ENCODE measurements around the gene CACNG7. TPM values are rescaled to one million over a fixed set of nuclear protein-coding genes. Genes with fewer than 3 reads are reported as not detected.
A peak's percentile ranks its signal among the peaks of the same experiment; 100 is the strongest.

Gene CACNG7
- total and polyA plus RNA-seq, 4 donors: not detected

DNA sequence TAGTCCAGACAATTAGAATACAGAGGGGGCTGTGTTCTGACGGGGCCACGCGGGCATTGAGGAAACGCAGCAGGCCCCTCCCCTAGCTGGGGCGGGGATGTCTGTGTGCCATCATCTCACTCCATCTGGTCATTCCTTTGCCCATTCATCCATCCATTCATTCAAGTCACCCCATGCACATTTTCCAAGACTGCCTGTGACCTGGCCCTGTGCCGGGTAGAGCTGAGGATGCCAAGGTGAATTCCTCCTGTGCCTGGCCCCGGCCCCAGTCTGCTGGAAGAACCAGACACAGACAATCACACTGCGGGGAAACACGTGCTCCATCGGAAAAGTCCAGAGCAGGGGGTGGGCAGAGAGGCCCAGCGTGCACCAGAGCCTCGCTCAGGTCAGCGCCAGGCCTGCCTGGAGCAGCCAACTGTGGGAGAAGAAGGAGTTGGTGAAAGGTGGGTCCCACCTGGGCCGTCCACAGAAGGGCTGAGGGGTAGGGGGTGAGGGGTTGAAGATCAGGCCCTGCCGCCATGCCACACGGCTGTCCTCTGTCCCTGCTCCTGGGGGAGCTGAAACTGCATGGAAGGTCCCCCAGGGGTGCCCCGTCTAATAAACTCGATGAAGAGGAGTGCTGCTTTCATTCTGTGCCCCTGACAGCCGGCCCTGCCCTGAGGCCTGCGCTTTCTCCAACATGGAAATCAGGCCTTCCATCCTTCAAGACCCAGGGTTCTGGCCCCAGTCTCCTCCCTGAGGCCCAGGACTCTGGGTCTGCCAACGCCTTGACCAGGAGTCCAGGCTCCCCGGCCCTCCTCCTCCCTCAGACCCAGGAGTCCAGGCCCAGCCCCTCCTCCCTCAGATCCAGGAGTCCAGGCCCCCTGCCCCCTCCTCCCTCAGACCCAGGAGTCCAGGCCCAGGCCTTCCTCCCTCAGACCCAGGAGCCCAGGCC, 80.8 kb downstream of the CACNG7 start:
- H3K36me3 ChIP-seq (ENCODE audit: control insufficient read depth in 4 of 4, insufficient read depth in 4 of 4, low read length in 4 of 4): no peaks in the 10 kb centered on the region
- TF ChIP-seq, protein P1, sequence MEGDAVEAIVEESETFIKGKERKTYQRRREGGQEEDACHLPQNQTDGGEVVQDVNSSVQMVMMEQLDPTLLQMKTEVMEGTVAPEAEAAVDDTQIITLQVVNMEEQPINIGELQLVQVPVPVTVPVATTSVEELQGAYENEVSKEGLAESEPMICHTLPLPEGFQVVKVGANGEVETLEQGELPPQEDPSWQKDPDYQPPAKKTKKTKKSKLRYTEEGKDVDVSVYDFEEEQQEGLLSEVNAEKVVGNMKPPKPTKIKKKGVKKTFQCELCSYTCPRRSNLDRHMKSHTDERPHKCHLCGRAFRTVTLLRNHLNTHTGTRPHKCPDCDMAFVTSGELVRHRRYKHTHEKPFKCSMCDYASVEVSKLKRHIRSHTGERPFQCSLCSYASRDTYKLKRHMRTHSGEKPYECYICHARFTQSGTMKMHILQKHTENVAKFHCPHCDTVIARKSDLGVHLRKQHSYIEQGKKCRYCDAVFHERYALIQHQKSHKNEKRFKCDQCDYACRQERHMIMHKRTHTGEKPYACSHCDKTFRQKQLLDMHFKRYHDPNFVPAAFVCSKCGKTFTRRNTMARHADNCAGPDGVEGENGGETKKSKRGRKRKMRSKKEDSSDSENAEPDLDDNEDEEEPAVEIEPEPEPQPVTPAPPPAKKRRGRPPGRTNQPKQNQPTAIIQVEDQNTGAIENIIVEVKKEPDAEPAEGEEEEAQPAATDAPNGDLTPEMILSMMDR (IDR thresholded peaks at IDR 0.05; ENCODE audit: control extremely low read depth, extremely low read depth): no peak
- H3K27me3 ChIP-seq (ENCODE audit: control insufficient read depth in 3 of 3, insufficient read depth in 3 of 3, low read length in 2 of 3): peaks cover 10 to 50% (median 16%) of the 10 kb centered on the region in 3 donors
- peaks cover 0 to 4% (median 0%) of the 10 kb centered on the region in 5 donors for H3K4me1 ChIP-seq (ENCODE audit: control insufficient read depth in 5 of 5, insufficient read depth in 5 of 5, low read length in 5 of 5)
- H3K4me3 ChIP-seq: no peak overlapping the region
- DNase-seq (no peak), ATAC-seq (ENCODE audit: insufficient read depth, low FRiP score) (no peak)
- no peak overlapping the region for H3K9ac ChIP-seq (ENCODE audit: insufficient read depth in 1 of 2, low read length in 2 of 2)
- peaks cover 0 to 2% (median 0%) of the 10 kb centered on the region in 4 donors for H3K9me3 ChIP-seq (ENCODE audit: control insufficient read depth in 4 of 4, insufficient read depth in 3 of 4, low read length in 3 of 4)
- H3K27ac ChIP-seq (ENCODE audit: low read depth in 1 of 2, low read length in 1 of 2): no peak overlapping the region
- 69 to 80% methylated on average over 21 to 22 of the region's 22 CpGs for WGBS, 2 donors

DNA sequence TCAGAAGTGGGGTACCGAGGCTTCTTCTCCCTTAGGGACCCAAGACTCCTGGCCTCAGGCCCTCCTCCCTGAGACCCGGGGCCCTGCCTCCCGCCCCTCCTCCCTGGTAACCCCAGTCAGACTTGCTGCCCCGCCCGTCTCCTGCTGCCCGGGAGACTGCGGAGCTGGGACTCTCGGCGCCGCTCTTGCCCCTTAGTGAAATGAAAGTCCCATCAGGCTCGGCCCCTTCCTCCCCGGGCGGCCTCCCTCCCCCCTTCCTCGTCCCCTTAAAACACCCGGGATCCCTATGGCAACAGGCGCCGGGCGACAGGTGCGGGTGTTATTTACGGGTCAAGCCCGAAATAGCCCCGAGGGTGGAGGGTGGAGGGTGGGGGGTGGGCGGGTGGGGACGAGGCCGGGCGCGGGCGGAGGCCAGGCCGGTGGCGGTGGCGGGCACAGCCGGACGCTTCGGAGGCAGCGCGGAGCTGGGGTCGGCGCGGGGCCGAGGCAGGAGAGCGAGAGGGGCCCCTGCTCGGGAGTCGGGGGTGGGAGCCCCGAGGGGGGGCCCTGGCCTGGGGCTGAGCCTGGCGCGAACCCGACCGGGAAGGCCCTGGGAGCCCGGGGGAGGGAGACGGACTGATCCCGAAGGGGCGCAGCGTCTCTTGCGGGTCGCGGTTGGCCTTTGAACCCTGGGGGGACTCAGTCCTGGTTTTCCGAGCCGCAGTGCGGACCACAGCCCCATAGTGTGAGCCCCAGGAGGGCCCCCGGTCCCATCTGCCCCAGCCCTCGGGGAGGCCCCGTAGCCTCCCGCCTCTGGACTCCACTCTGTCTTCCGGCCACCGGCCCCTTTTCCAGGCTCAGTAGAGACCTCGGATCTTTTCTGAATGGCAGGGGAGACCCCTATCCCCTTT, 82.4 kb downstream of the CACNG7 start, which contains the start of gene CACNG6:
TSS of gene CACNG6 (plus strand) at position 414 of the 890 bp plus-strand sequence. CDS start 1,241 bp downstream, outside the sequence.
- Histone ChIP-seq H3K27ac (ENCODE audit: low read depth in 1 of 2, low read length in 1 of 2) (no peak within 1 kb of the TSS), H3K4me1 (ENCODE audit: control insufficient read depth in 5 of 5, insufficient read depth in 5 of 5, low read length in 5 of 5) (peaks cover 0 to 4% (median 0%) of the 10 kb centered on the region in 5 donors), H3K27me3 (ENCODE audit: control insufficient read depth in 3 of 3, insufficient read depth in 3 of 3, low read length in 2 of 3) (peaks cover 10 to 50% (median 18%) of the 10 kb centered on the region in 3 donors), H3K36me3 (ENCODE audit: control insufficient read depth in 4 of 4, insufficient read depth in 4 of 4, low read length in 4 of 4) (no peaks in the 10 kb centered on the region), H3K4me3 (peak within 1 kb of the TSS; percentile 14), H3K9me3 (ENCODE audit: control insufficient read depth in 4 of 4, insufficient read depth in 3 of 4, low read length in 3 of 4) (peaks cover 0 to 2% (median 0%) of the 10 kb centered on the region in 4 donors), H3K9ac (ENCODE audit: insufficient read depth in 1 of 2, low read length in 2 of 2) (no peak within 1 kb of the TSS)
- TF ChIP-seq, protein P1 (IDR thresholded peaks at IDR 0.05; ENCODE audit: control extremely low read depth, extremely low read depth): no peak
- DNase-seq (peak in 2 of 3 donors; percentile 20 to 23), ATAC-seq (ENCODE audit: insufficient read depth, low FRiP score) (no peak)
- 7% methylated on average over 49 to 66 of the region's 66 CpGs for WGBS, 2 donors

DNA sequence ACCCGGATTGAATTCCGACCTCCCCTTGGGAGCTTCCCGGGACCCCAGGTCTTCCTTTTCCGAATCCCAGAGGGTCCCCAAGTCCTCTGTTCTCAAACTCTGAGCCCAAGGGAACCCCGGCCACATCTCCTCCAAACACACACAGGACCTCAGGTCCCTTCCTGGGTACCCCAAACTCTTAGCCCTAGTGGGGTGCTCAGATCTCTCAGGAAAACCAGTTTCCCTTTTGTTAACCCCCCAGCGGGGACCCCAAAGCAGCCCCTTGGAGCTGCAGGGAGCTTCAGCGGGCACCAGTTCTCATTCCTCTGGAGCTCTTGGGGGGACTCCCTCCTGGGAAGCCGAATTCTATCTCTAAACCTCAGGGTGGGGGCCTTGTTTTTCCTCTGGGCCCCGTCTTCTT, 83.1 kb downstream of the CACNG7 start:
- Histone ChIP-seq H3K27me3 (ENCODE audit: control insufficient read depth in 3 of 3, insufficient read depth in 3 of 3, low read length in 2 of 3) (peaks cover 10 to 49% (median 18%) of the 10 kb centered on the region in 3 donors), H3K4me3 (no peak overlapping the region), H3K4me1 (ENCODE audit: control insufficient read depth in 5 of 5, insufficient read depth in 5 of 5, low read length in 5 of 5) (peaks cover 0 to 4% (median 0%) of the 10 kb centered on the region in 5 donors), H3K36me3 (ENCODE audit: control insufficient read depth in 4 of 4, insufficient read depth in 4 of 4, low read length in 4 of 4) (no peaks in the 10 kb centered on the region), H3K9ac (ENCODE audit: insufficient read depth in 1 of 2, low read length in 2 of 2) (no peak overlapping the region), H3K27ac (ENCODE audit: low read depth in 1 of 2, low read length in 1 of 2) (no peak overlapping the region), H3K9me3 (ENCODE audit: control insufficient read depth in 4 of 4, insufficient read depth in 3 of 4, low read length in 3 of 4) (peaks cover 0 to 2% (median 0%) of the 10 kb centered on the region in 4 donors)
- DNase-seq: no peak
- TF ChIP-seq, protein P1 (IDR thresholded peaks at IDR 0.05; ENCODE audit: control extremely low read depth, extremely low read depth): no peak
- 70 to 79% methylated on average over 9 of the region's 9 CpGs for WGBS, 2 donors
- ATAC-seq (ENCODE audit: insufficient read depth, low FRiP score): no peak

All from lung (tissue), 12 donors.